ENCODE results near the gene SLC6A11.

DNA sequence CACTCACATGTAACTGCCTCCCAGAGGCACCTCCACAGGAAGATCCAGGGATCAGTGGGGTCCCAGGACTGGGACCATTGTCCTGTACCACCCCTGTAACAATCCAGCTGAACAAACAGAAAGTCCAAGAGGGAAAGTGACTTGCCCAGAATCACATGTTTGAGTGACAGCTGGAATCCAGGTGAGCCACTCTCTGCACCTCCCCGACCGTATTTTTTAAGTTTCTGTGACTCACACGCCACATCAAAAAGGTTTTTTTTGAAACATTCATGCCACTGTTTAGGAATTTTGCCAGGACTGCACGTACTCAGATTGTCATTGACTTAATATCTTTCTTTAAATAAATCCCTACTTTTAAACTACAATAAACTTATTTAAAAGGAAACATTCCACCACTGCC is 166.8 kb downstream of the SLC6A11 start:
- no peak for TF ChIP-seq POLR2A (IDR thresholded peaks at IDR 0.05; ENCODE audit: low read depth, low read length)
- no peak for TF ChIP-seq TAF1 (IDR thresholded peaks at IDR 0.05; ENCODE audit: borderline replicate concordance, low read depth, low read length)
- no peak for TF ChIP-seq POLR2AphosphoS5 (IDR thresholded peaks at IDR 0.05; ENCODE audit: low read depth, low read length)

Data from GM12892 (cell line).